WTC11 (cell line): ENCODE results near the gene SLC2A11.

ENCODE experiments used
- ATF3 ChIP-seq: sonication (generic); formaldehyde crosslinking; conservative IDR thresholded peaks from 2 replicates; pipeline ENCODE4 v1.8.1; 2022; ENCODE audit warnings: mild to moderate bottlenecking, missing genetic modification reagents
- CREM ChIP-seq: sonication (generic); formaldehyde crosslinking; IDR thresholded peaks from 2 replicates; pipeline ENCODE4 v1.8.1; 2022; ENCODE audit warnings: mild to moderate bottlenecking, missing genetic modification reagents, moderate library complexity
- CTCF ChIP-seq: fragments of 200-600 bp; IDR thresholded peaks from 2 replicates; pipeline ENCODE4 v1.8.0; 2022; ENCODE audit warnings: antibody characterized with exemption
- ETV6 ChIP-seq: sonication (generic); formaldehyde crosslinking; IDR thresholded peaks from 2 replicates; pipeline ENCODE4 v1.8.1; 2022; ENCODE audit warnings: mild to moderate bottlenecking, missing genetic modification reagents
- NR2C2 ChIP-seq: sonication (generic); formaldehyde crosslinking; IDR thresholded peaks from 2 replicates; pipeline ENCODE4 v1.8.0; 2022; ENCODE audit warnings: mild to moderate bottlenecking, missing genetic modification reagents
- PRRX2 ChIP-seq: fragments of 250-450 bp; sonication (Bioruptor Pico); IDR thresholded peaks from 2 replicates; pipeline ENCODE4 v1.8.0; 2021; ENCODE audit warnings: mild to moderate bottlenecking
- RELA ChIP-seq: sonication (generic); formaldehyde crosslinking; IDR thresholded peaks from 2 replicates; pipeline ENCODE4 v1.8.1; 2022; ENCODE audit warnings: missing genetic modification reagents, mild to moderate bottlenecking, borderline replicate concordance
- SMAD4 ChIP-seq: sonication (generic); formaldehyde crosslinking; IDR thresholded peaks from 2 replicates; pipeline ENCODE4 v1.8.0; 2022; ENCODE audit warnings: mild to moderate bottlenecking, missing genetic modification reagents
- USF1 ChIP-seq: sonication (generic); formaldehyde crosslinking; IDR thresholded peaks from 2 replicates; pipeline ENCODE4 v1.8.0; 2022; ENCODE audit warnings: mild to moderate bottlenecking, missing genetic modification reagents
- ZBTB43 ChIP-seq: sonication (generic); formaldehyde crosslinking; IDR thresholded peaks from 2 replicates; pipeline ENCODE4 v1.8.1; 2023; ENCODE audit warnings: mild to moderate bottlenecking, missing genetic modification reagents
- ZNF232 ChIP-seq: sonication (generic); formaldehyde crosslinking; IDR thresholded peaks from 2 replicates; pipeline ENCODE4 v1.8.0; 2022; ENCODE audit warnings: mild to moderate bottlenecking, missing genetic modification reagents

GRCh38 chr22:23904573-23905254 is 47.0 kb downstream of the SLC2A11 start:
- TF ChIP-seq PRRX2 (no peak), CTCF (no peak), RELA (CRISPR knock-in tag) (no peak), ZBTB43 (no peak), SMAD4 (CRISPR knock-in tag) (no peak), CREM (CRISPR knock-in tag) (no peak), ETV6 (CRISPR knock-in tag) (no peak), ATF3 (CRISPR knock-in tag) (no peak), ZNF232 (no peak), NR2C2 (no peak), USF1 (no peak)
